HepG2 (cell line): ENCODE results near the gene CHST4. TPM values are rescaled to one million over a fixed set of nuclear protein-coding genes. Genes with fewer than 3 reads are reported as not detected.
A peak's percentile ranks its signal among the peaks of the same experiment; 100 is the strongest.

Source experiments
- CREB1 ChIP-seq, 2 experiments: fragments of 450-650 bp in 1 of 2; IDR thresholded peaks; 2 replicates each; pipeline ENCODE4 v1.6.1; 2016 to 2017; ENCODE audit warnings: control low read depth in 1 of 2, mild to moderate bottlenecking in 1 of 2, missing compliant biosample characterization in 1 of 2, missing genetic modification characterization in 1 of 2
- DNMT3B ChIP-seq: conservative IDR thresholded peaks from 2 replicates; pipeline ENCODE4 v1.6.1; 2016; ENCODE audit warnings: missing biosample characterization, control low read depth
- FOXO1 ChIP-seq: sonication (generic); formaldehyde crosslinking; IDR thresholded peaks from 2 replicates; pipeline ENCODE4 v1.4.0; 2020; ENCODE audit warnings: missing genetic modification reagents
- HCFC1 ChIP-seq: fragments of 150-350 bp; IDR thresholded peaks from 2 replicates; pipeline ENCODE4 v1.6.1; 2014; ENCODE audit warnings: low read depth, low read length
- HIVEP1 ChIP-seq: sonication (generic); formaldehyde crosslinking; IDR thresholded peaks from 2 replicates; pipeline ENCODE4 v1.4.0; 2020; ENCODE audit warnings: mild to moderate bottlenecking, missing genetic modification reagents
- KLF16 ChIP-seq, 2 experiments: sonication (generic) in 1 of 2; formaldehyde crosslinking in 1 of 2; IDR thresholded peaks; 2 replicates each; pipeline versions ENCODE4 v1.6.1 to v1.8.0; 2016 to 2023; ENCODE audit warnings: missing genetic modification reagents in 2 of 2, missing compliant biosample characterization in 1 of 2
- MYC ChIP-seq: sonication (generic); formaldehyde crosslinking; IDR thresholded peaks from 2 replicates; pipeline ENCODE4 v1.9.0; 2021; ENCODE audit warnings: missing genetic modification reagents, borderline replicate concordance
- SOX6 ChIP-seq, 2 experiments: fragments of 450-650 bp in 1 of 2; sonication (generic) in 1 of 2; formaldehyde crosslinking in 1 of 2; IDR thresholded peaks; 2 replicates each; pipeline versions ENCODE4 v1.4.0 to v1.6.1; 2017 to 2020; ENCODE audit warnings: antibody characterized with exemption in 1 of 2, mild to moderate bottlenecking in 1 of 2, missing genetic modification reagents in 1 of 2
- ZFP37 ChIP-seq: sonication (generic); formaldehyde crosslinking; IDR thresholded peaks from 2 replicates; pipeline ENCODE4 v1.4.0; 2020; ENCODE audit warnings: missing genetic modification reagents, borderline replicate concordance
- ZFX ChIP-seq: sonication (generic); formaldehyde crosslinking; IDR thresholded peaks from 2 replicates; pipeline ENCODE4 v1.4.0; 2020; ENCODE audit warnings: mild to moderate bottlenecking, low read depth, missing genetic modification reagents, moderate library complexity
- ZNF160 ChIP-seq: sonication (generic); formaldehyde crosslinking; IDR thresholded peaks from 2 replicates; pipeline ENCODE4 v1.8.0; 2022; ENCODE audit warnings: mild to moderate bottlenecking, inconsistent platforms, missing genetic modification reagents
- ZNF263 ChIP-seq: sonication (generic); formaldehyde crosslinking; IDR thresholded peaks from 2 replicates; pipeline ENCODE4 v1.4.0; 2020; ENCODE audit warnings: missing genetic modification reagents
- ZNF652 ChIP-seq: IDR thresholded peaks from 2 replicates; pipeline ENCODE4 v1.6.1; 2016; ENCODE audit warnings: low read depth, borderline replicate concordance
- ZNF720 ChIP-seq: sonication (generic); formaldehyde crosslinking; IDR thresholded peaks from 2 replicates; pipeline ENCODE4 v1.4.0; 2020; ENCODE audit warnings: missing genetic modification reagents
- ZNF724P ChIP-seq: sonication (generic); formaldehyde crosslinking; IDR thresholded peaks from 2 replicates; pipeline ENCODE4 v1.8.0; 2022; ENCODE audit warnings: missing genetic modification reagents, borderline replicate concordance
- ZNF782 ChIP-seq: sonication (generic); formaldehyde crosslinking; IDR thresholded peaks from 2 replicates; pipeline ENCODE4 v1.4.0; 2020; ENCODE audit warnings: missing genetic modification reagents, mild to moderate bottlenecking, borderline replicate concordance
- ZNF891 ChIP-seq: sonication (generic); formaldehyde crosslinking; IDR thresholded peaks from 2 replicates; pipeline ENCODE4 v1.5.0; 2020; ENCODE audit warnings: mild to moderate bottlenecking, missing genetic modification reagents
- polyA plus RNA-seq, 8 experiments: library from polyadenylated mRNA; depleted of rRNA in 3 of 8; stranded (reverse) in 7 of 8; unstranded in 1 of 8; fragments of >200 nt; fragmentation: Illumina TruSeq in 4 of 8; extraction: Trizol in 4 of 8; gene quantifications; 2 replicates each; pipeline versions ENCODE4 v1.2.1 to v1.2.3, GENCODE V29; 2011 to 2016; ENCODE audit warnings: low read depth in 4 of 8, missing spikeins in 1 of 8, mixed read lengths in 1 of 8; ENCODE audit not compliant: insufficient read depth in 1 of 8
- total RNA-seq, 5 experiments: library from RNA; depleted of rRNA; stranded (reverse); fragments of >200 nt; fragmentation: Illumina TruSeq; extraction: Trizol; gene quantifications; 2 replicates each; pipeline ENCODE4 v1.2.3, GENCODE V29; 2016; ENCODE audit warnings: low read depth in 1 of 5
- TF ChIP-seq, protein P1 (sequence below): IDR thresholded peaks from 2 replicates; pipeline ENCODE4 v1.6.1; 2016; ENCODE audit warnings: mild to moderate bottlenecking
- TF ChIP-seq, protein P2 (sequence below): sonication (generic); formaldehyde crosslinking; IDR thresholded peaks from 2 replicates; pipeline ENCODE4 v1.5.0; 2020; ENCODE audit warnings: mild to moderate bottlenecking, missing genetic modification reagents, borderline replicate concordance
- TF ChIP-seq, protein P3 (sequence below): sonication (generic); formaldehyde crosslinking; IDR thresholded peaks from 2 replicates; pipeline ENCODE4 v1.5.0; 2020; ENCODE audit warnings: missing genetic modification reagents
- TF ChIP-seq, protein P4 (sequence below): sonication (generic); formaldehyde crosslinking; IDR thresholded peaks from 2 replicates; pipeline ENCODE4 v1.8.1; 2023; ENCODE audit warnings: mild to moderate bottlenecking, moderate library complexity, missing genetic modification reagents

The CHST4 gene
- total and polyA plus RNA-seq, 2 of the 13 experiments (the other 11 are each of a cell fraction or from before 2014, with no cell fraction given), result not detected

DNA sequence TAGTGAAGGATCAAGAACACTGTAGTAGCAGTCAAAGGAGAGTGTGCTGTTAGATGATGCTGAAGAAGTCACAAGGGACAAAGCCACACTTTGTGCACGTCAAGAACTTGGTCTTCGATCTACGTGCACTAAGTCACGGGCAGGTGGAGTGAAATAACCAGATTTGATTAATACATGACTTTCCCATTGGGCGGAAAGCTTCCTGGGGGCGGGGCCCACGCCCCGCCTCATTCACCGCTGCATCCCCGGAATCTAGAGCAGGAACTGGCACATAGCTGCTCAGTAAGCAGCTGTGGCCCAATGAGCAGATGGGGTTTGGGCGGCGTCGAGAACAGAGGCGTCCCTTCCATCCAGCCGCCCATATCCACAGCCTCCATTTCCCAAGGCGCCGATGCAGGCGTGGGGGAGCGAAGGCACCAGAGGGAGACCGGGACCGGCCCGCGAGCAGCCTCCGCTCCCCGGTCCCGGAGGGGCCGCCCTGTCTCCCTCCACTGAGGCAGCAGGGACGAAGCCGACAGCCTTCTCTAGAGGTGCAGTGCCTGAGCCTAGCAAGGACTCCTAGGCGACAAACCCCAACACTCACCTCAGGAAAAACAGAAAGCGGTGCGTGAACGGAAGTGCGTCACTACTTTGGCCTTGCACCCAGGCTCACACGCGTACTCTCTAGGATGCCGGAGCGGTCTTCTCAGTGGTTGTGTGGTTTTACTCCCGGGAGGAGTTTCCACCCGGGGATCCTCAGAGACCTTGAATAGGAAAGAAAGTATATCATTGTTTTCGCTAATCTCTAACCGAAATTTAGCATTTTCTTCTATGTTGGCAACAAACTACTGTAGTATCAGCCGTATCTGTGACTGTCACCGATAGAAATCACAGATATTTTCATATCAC lies 42.0 kb upstream of the CHST4 start (continued):
- TF ChIP-seq, protein P1, sequence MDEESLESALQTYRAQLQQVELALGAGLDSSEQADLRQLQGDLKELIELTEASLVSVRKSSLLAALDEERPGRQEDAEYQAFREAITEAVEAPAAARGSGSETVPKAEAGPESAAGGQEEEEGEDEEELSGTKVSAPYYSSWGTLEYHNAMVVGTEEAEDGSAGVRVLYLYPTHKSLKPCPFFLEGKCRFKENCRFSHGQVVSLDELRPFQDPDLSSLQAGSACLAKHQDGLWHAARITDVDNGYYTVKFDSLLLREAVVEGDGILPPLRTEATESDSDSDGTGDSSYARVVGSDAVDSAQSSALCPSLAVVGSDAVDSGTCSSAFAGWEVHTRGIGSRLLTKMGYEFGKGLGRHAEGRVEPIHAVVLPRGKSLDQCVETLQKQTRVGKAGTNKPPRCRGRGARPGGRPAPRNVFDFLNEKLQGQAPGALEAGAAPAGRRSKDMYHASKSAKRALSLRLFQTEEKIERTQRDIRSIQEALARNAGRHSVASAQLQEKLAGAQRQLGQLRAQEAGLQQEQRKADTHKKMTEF (CRISPR knock-in tag), result peak; percentile 91
- 0 out of 2 replicates have a peak, but pooled peaks have one; percentile 48 for TF ChIP-seq ZNF724P
- TF ChIP-seq SOX6 (IDR thresholded peaks at IDR 0.05), result no peak
- TF ChIP-seq SOX6 (CRISPR knock-in tag; IDR thresholded peaks at IDR 0.05), result peak; percentile 48; the same call in 1 of the 2 replicates
- TF ChIP-seq, protein P2, sequence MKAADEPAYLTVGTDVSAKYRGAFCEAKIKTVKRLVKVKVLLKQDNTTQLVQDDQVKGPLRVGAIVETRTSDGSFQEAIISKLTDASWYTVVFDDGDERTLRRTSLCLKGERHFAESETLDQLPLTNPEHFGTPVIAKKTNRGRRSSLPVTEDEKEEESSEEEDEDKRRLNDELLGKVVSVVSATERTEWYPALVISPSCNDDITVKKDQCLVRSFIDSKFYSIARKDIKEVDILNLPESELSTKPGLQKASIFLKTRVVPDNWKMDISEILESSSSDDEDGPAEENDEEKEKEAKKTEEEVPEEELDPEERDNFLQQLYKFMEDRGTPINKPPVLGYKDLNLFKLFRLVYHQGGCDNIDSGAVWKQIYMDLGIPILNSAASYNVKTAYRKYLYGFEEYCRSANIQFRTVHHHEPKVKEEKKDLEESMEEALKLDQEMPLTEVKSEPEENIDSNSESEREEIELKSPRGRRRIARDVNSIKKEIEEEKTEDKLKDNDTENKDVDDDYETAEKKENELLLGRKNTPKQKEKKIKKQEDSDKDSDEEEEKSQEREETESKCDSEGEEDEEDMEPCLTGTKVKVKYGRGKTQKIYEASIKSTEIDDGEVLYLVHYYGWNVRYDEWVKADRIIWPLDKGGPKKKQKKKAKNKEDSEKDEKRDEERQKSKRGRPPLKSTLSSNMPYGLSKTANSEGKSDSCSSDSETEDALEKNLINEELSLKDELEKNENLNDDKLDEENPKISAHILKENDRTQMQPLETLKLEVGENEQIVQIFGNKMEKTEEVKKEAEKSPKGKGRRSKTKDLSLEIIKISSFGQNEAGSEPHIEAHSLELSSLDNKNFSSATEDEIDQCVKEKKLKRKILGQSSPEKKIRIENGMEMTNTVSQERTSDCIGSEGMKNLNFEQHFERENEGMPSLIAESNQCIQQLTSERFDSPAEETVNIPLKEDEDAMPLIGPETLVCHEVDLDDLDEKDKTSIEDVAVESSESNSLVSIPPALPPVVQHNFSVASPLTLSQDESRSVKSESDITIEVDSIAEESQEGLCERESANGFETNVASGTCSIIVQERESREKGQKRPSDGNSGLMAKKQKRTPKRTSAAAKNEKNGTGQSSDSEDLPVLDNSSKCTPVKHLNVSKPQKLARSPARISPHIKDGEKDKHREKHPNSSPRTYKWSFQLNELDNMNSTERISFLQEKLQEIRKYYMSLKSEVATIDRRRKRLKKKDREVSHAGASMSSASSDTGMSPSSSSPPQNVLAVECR, result peak; percentile 94
- peak; percentile 73 for TF ChIP-seq ZNF263 (CRISPR knock-in tag)
- TF ChIP-seq MYC (CRISPR knock-in tag), result peak; percentile 85
- peak; percentile 75 for TF ChIP-seq HIVEP1
- no peak for TF ChIP-seq ZNF652 (CRISPR knock-in tag)
- TF ChIP-seq ZNF720 (CRISPR knock-in tag), result no peak
- peak; percentile 78; the same call in 1 of the 2 replicates for TF ChIP-seq ZNF160 (CRISPR knock-in tag)
- peak; percentile 92 for TF ChIP-seq CREB1 (IDR thresholded peaks at IDR 0.05)
- peak; percentile 99 for TF ChIP-seq CREB1 (CRISPR knock-in tag; IDR thresholded peaks at IDR 0.05)
- TF ChIP-seq FOXO1, result peak; percentile 26; the same call in 1 of the 2 replicates
- TF ChIP-seq ZNF782 (CRISPR knock-in tag), result 0 out of 2 replicates have a peak, but pooled peaks have one; percentile 21
- peak; percentile 70; the same call in 1 of the 2 replicates for TF ChIP-seq ZNF891 (CRISPR knock-in tag)
- TF ChIP-seq ZFP37, result no peak
- TF ChIP-seq, protein P3, sequence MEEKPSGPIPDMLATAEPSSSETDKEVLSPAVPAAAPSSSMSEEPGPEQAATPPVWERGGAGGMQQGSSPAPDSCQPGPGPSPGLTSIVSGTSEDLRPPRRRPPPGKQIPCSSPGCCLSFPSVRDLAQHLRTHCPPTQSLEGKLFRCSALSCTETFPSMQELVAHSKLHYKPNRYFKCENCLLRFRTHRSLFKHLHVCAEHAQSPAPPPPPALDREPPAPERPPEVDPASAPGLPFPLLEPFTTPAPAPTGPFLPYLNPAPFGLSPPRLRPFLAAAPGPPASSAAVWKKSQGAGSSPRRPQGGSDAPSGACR (CRISPR knock-in tag), result peak; percentile 72; the same call in 1 of the 2 replicates
- TF ChIP-seq ZFX (CRISPR knock-in tag), result peak; percentile 83
- peak; percentile 49; the same call in 1 of the 2 replicates for TF ChIP-seq HCFC1
- TF ChIP-seq, protein P4, sequence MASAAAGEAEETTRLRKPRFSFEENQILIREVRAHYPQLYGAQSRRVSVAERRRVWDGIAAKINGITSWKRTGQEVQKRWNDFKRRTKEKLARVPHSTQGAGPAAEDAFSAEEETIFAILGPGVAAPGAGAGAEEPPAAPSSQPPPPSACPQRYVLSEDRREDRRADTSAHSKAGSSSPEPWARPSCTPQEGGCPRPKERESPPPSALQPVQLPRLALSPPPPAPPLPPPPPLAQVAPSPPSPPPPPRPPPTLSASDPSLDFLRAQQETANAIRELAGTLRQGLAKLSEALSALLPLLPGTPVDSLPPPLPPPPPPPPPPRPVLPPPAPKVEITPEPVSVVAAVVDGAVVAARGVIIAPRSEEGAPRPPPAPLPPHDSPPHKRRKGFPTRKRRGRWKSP, result no peak
- TF ChIP-seq KLF16 (CRISPR knock-in tag; IDR thresholded peaks at IDR 0.05), result peak in 1 of 2 experiments; percentile 84; a peak in 2 of 4 replicates
- TF ChIP-seq DNMT3B (CRISPR knock-in tag), result peak; percentile 87; the same call in 1 of the 2 replicates
